ENCODE results near the gene SCLT1. TPM values are rescaled to one million over a fixed set of nuclear protein-coding genes. Genes with fewer than 3 reads are reported as not detected.
"Not testable (repeated sequence)": the region's sequence is repeated elsewhere in the genome, so short reads cannot be mapped to it uniquely, and the experiment has no call there.

Gene SCLT1
- total RNA-seq, 1 donor from 2014 or later = 7.2 TPM

- no peak for ATAC-seq
- DNase-seq (ENCODE audit: missing footprints) = no peak
- intact Hi-C loops (cut with DNase I) = loop anchor here (10.0 kb wide), 1 partner anchor 51 kb away; no protein-coding TSS in a partner anchor
Measured at GRCh38 chr4:129085472-129085871, 7.9 kb downstream of the SCLT1 start.

GRCh38 chr4:129082302-129082701, 11.0 kb downstream of the SCLT1 start:
- ATAC-seq = no peak
- intact Hi-C loops (cut with DNase I) = loop anchor here (10.0 kb wide), 1 partner anchor 48 kb away; no protein-coding TSS in a partner anchor
- DNase-seq (ENCODE audit: missing footprints) = no peak

GRCh38 chr4:129080129-129080528, 13.2 kb downstream of the SCLT1 start:
- no peak for ATAC-seq
- intact Hi-C loops (cut with DNase I) = loop anchor here (10.0 kb wide), 1 partner anchor 45 kb away; no protein-coding TSS in a partner anchor
- DNase-seq (ENCODE audit: missing footprints) = no peak

GRCh38 chr4:129077326-129077725, 16.0 kb downstream of the SCLT1 start:
- DNase-seq (ENCODE audit: missing footprints) (no peak), ATAC-seq (no peak)
- intact Hi-C loops (cut with DNase I) = no loop called here

GRCh38 chr4:129069537-129069936, 23.8 kb downstream of the SCLT1 start:
- intact Hi-C loops (cut with DNase I); DNase-seq (ENCODE audit: missing footprints); ATAC-seq: not testable (repeated sequence)

GRCh38 chr4:129064717-129065116, 28.6 kb downstream of the SCLT1 start:
- intact Hi-C loops (cut with DNase I) = no loop called here
- no peak for ATAC-seq
- DNase-seq (ENCODE audit: missing footprints) = no peak

- DNase-seq (ENCODE audit: missing footprints) = no peak
- intact Hi-C loops (cut with DNase I) = no loop called here
- ATAC-seq = no peak
Measured at GRCh38 chr4:129063640-129064039, 29.7 kb downstream of the SCLT1 start.

GRCh38 chr4:129062580-129062979, 30.8 kb downstream of the SCLT1 start:
- intact Hi-C loops (cut with DNase I) = no loop called here

GRCh38 chr4:129059028-129059427, 34.3 kb downstream of the SCLT1 start:
- no peak for ATAC-seq
- DNase-seq (ENCODE audit: missing footprints) = no peak
- intact Hi-C loops (cut with DNase I) = no loop called here

More at GRCh38 chr4:129062580-129062979, 30.8 kb downstream of the SCLT1 start:
- no peak for DNase-seq (ENCODE audit: missing footprints)
- no peak for ATAC-seq

- intact Hi-C loops (cut with DNase I) = no loop called here
- DNase-seq (ENCODE audit: missing footprints) (no peak), ATAC-seq (no peak)
Measured at GRCh38 chr4:129046055-129046959, 47.0 kb downstream of the SCLT1 start.

GRCh38 chr4:129043523-129043922, 49.8 kb downstream of the SCLT1 start:
- no peak for ATAC-seq
- intact Hi-C loops (cut with DNase I) = no loop called here
- no peak for DNase-seq (ENCODE audit: missing footprints)

GRCh38 chr4:129040471-129040870, 52.9 kb downstream of the SCLT1 start:
- ATAC-seq (no peak), DNase-seq (ENCODE audit: missing footprints) (no peak)
- intact Hi-C loops (cut with DNase I) = no loop called here

- no peak for ATAC-seq
- DNase-seq (ENCODE audit: missing footprints) = no peak
- intact Hi-C loops (cut with DNase I) = loop anchor here (10.0 kb wide), 1 partner anchor 48 kb away; no protein-coding TSS in a partner anchor
Measured at GRCh38 chr4:129037093-129037492, 56.2 kb downstream of the SCLT1 start.

GRCh38 chr4:129014566-129015509, 78.5 kb downstream of the SCLT1 start:
- intact Hi-C loops (cut with DNase I) = no loop called here
- ATAC-seq (no peak), DNase-seq (ENCODE audit: missing footprints) (no peak)

- intact Hi-C loops (cut with DNase I) = no loop called here
- ATAC-seq (no peak), DNase-seq (ENCODE audit: missing footprints) (no peak)
Measured at GRCh38 chr4:129008096-129008495, 85.2 kb downstream of the SCLT1 start.

GRCh38 chr4:128986908-128987307, 106.4 kb downstream of the SCLT1 start:
- ATAC-seq = no peak
- intact Hi-C loops (cut with DNase I) = no loop called here

GRCh38 chr4:128986019-128986418, 107.3 kb downstream of the SCLT1 start:
- no peak for DNase-seq (ENCODE audit: missing footprints)
- intact Hi-C loops (cut with DNase I) = no loop called here
- ATAC-seq = no peak

More at GRCh38 chr4:128986908-128987307, 106.4 kb downstream of the SCLT1 start:
- no peak for DNase-seq (ENCODE audit: missing footprints)

- intact Hi-C loops (cut with DNase I) = no loop called here
- DNase-seq (ENCODE audit: missing footprints) (no peak), ATAC-seq (no peak)
Measured at GRCh38 chr4:128983771-128984485, 109.4 kb downstream of the SCLT1 start.

GRCh38 chr4:128981377-128981776, 112.0 kb downstream of the SCLT1 start:
- intact Hi-C loops (cut with DNase I) = no loop called here
- ATAC-seq (no peak), DNase-seq (ENCODE audit: missing footprints) (no peak)
